ENCODE results near the gene KY.
A peak's percentile ranks its signal among the peaks of the same experiment; 100 is the strongest.

KY gene

GRCh38 chr3:134644731-134645514, 5.9 kb downstream of the KY start:
- DNase-seq (ENCODE audit: low spot score) = no peak

- DNase-seq (ENCODE audit: low spot score) = no peak
Observed at GRCh38 chr3:134643150-134643675, 7.6 kb downstream of the KY start.

- no peak for DNase-seq (ENCODE audit: low spot score)
Observed at GRCh38 chr3:134642445-134643149, 8.2 kb downstream of the KY start.

- DNase-seq (ENCODE audit: low spot score) = no peak
Observed at GRCh38 chr3:134641671-134642300, 9.0 kb downstream of the KY start.

GRCh38 chr3:134640872-134641470, 9.9 kb downstream of the KY start:
- peak; percentile 51 for DNase-seq (ENCODE audit: low spot score)

- no peak for DNase-seq (ENCODE audit: low spot score)
Observed at GRCh38 chr3:134640378-134640777, 10.4 kb downstream of the KY start.

- no peak for DNase-seq (ENCODE audit: low spot score)
Observed at GRCh38 chr3:134638385-134639030, 12.3 kb downstream of the KY start.

- no peak for DNase-seq (ENCODE audit: low spot score)
Observed at GRCh38 chr3:134636406-134636805, 14.4 kb downstream of the KY start.

GRCh38 chr3:134630506-134630905, 20.3 kb downstream of the KY start:
- peak; percentile 38 for DNase-seq (ENCODE audit: low spot score)

GRCh38 chr3:134628884-134629283, 21.9 kb downstream of the KY start:
- DNase-seq (ENCODE audit: low spot score) = no peak

- no peak for DNase-seq (ENCODE audit: low spot score)
Observed at GRCh38 chr3:134627831-134628230, 23.0 kb downstream of the KY start.

GRCh38 chr3:134625885-134626741, 24.7 kb downstream of the KY start:
- no peak for DNase-seq (ENCODE audit: low spot score)

- no peak for DNase-seq (ENCODE audit: low spot score)
Observed at GRCh38 chr3:134625462-134625861, 25.4 kb downstream of the KY start.

GRCh38 chr3:134624537-134625287, 26.1 kb downstream of the KY start:
- no peak for DNase-seq (ENCODE audit: low spot score)

- DNase-seq (ENCODE audit: low spot score) = no peak
Observed at GRCh38 chr3:134623615-134624245, 27.1 kb downstream of the KY start.

- DNase-seq (ENCODE audit: low spot score) = no peak
Observed at GRCh38 chr3:134622806-134623365, 27.9 kb downstream of the KY start.

- no peak for DNase-seq (ENCODE audit: low spot score)
Observed at GRCh38 chr3:134621854-134622253, 29.0 kb downstream of the KY start.

GRCh38 chr3:134620476-134621115, 30.2 kb downstream of the KY start:
- DNase-seq (ENCODE audit: low spot score) = no peak

All from NAMALWA (cell line).